Mesenchymal stem cell (in vitro differentiated cells and primary cell): ENCODE data around the gene SAFB.

ENCODE experiments used
- DNase-seq: peaks from one replicate; pipeline ENCODE4 v3.0.0-alpha.2; 2013
- H2AFZ ChIP-seq: one replicate; pipeline ENCODE4 v1.6.1; 2013; ENCODE audit warnings: low read depth, mild to moderate bottlenecking, control low read depth, inconsistent platforms, low read length, moderate library complexity
- H2AK5ac ChIP-seq: 2 replicates; pipeline ENCODE4 v1.6.1; 2013; ENCODE audit warnings: low read length, moderate library complexity, mild to moderate bottlenecking, inconsistent platforms; ENCODE audit not compliant: severe bottlenecking
- H2BK120ac ChIP-seq: one replicate; pipeline ENCODE4 v1.6.1; 2013; ENCODE audit warnings: low read depth, mild to moderate bottlenecking, inconsistent platforms, low read length, moderate library complexity
- H2BK12ac ChIP-seq, 2 experiments: one replicate each; pipeline ENCODE4 v1.6.1; 2013; ENCODE audit warnings: inconsistent platforms in 2 of 2, low read length in 2 of 2, mild to moderate bottlenecking in 2 of 2, moderate library complexity in 2 of 2, control low read depth in 1 of 2
- H2BK15ac ChIP-seq: one replicate; pipeline ENCODE4 v1.6.1; 2013; ENCODE audit warnings: mild to moderate bottlenecking, low read depth, inconsistent platforms; ENCODE audit not compliant: poor library complexity, severe bottlenecking
- H2BK5ac ChIP-seq: 2 replicates; pipeline ENCODE4 v1.6.1; 2013; ENCODE audit warnings: low read depth, mild to moderate bottlenecking, low read length, control low read depth, inconsistent platforms; ENCODE audit not compliant: poor library complexity, severe bottlenecking
- H3K14ac ChIP-seq, 2 experiments: one replicate each; pipeline ENCODE4 v1.6.1; 2013; ENCODE audit warnings: inconsistent platforms in 2 of 2, low read length in 2 of 2, control low read depth in 1 of 2, mild to moderate bottlenecking in 1 of 2, moderate library complexity in 1 of 2
- H3K18ac ChIP-seq, 2 experiments: one replicate each; pipeline ENCODE4 v1.6.1; 2013; ENCODE audit warnings: inconsistent platforms in 2 of 2, low read length in 2 of 2, control low read depth in 1 of 2, low read depth in 1 of 2, mild to moderate bottlenecking in 1 of 2
- H3K23ac ChIP-seq, 2 experiments: one replicate each; pipeline ENCODE4 v1.6.1; 2013; ENCODE audit warnings: inconsistent platforms in 2 of 2, low read length in 2 of 2, mild to moderate bottlenecking in 2 of 2, moderate library complexity in 2 of 2, control low read depth in 1 of 2
- H3K27ac ChIP-seq: 2 replicates; pipeline ENCODE4 v1.5.1; 2013; ENCODE audit warnings: mild to moderate bottlenecking, moderate library complexity, low read length, control low read depth, inconsistent platforms; ENCODE audit not compliant: poor library complexity, severe bottlenecking
- H3K27me3 ChIP-seq, 2 experiments: 2 replicates each; pipeline versions ENCODE4 v1.6.1 to v1.7.0; 2013; ENCODE audit warnings: low read length in 2 of 2, mild to moderate bottlenecking in 2 of 2, moderate library complexity in 2 of 2, control low read depth in 1 of 2, inconsistent platforms in 1 of 2; ENCODE audit not compliant: control insufficient read depth in 1 of 2, insufficient read depth in 1 of 2
- H3K36me3 ChIP-seq, 2 experiments: 2 replicates each; pipeline versions ENCODE4 v1.6.1 to v1.7.0; 2013; ENCODE audit warnings: low read length in 2 of 2, control low read depth in 1 of 2, inconsistent platforms in 1 of 2, low read depth in 1 of 2, mild to moderate bottlenecking in 1 of 2; ENCODE audit not compliant: insufficient read depth in 2 of 2, control insufficient read depth in 1 of 2
- H3K4ac ChIP-seq, 2 experiments: one replicate each; pipeline ENCODE4 v1.6.1; 2013; ENCODE audit warnings: inconsistent platforms in 2 of 2, low read length in 2 of 2, mild to moderate bottlenecking in 2 of 2, moderate library complexity in 2 of 2, control low read depth in 1 of 2, low read depth in 1 of 2
- H3K4me1 ChIP-seq: 2 replicates; pipeline ENCODE4 v1.6.1; 2013; ENCODE audit warnings: low read depth, low read length, control low read depth; ENCODE audit not compliant: control insufficient read depth, insufficient read depth
- H3K4me2 ChIP-seq: 2 replicates; pipeline ENCODE4 v1.6.1; 2013; ENCODE audit warnings: low read length, mild to moderate bottlenecking, inconsistent platforms; ENCODE audit not compliant: poor library complexity, severe bottlenecking
- H3K4me3 ChIP-seq, 2 experiments: 2 replicates each; pipeline versions ENCODE4 v1.5.1 to v1.7.0; 2013; ENCODE audit warnings: low read length in 2 of 2, mild to moderate bottlenecking in 2 of 2, control low read depth in 1 of 2, low read depth in 1 of 2; ENCODE audit not compliant: insufficient read depth in 1 of 2
- H3K79me1 ChIP-seq: replicated peaks from 2 replicates; pipeline ENCODE4 v1.6.1; 2013; ENCODE audit warnings: mild to moderate bottlenecking, control low read depth, low read length, inconsistent platforms; ENCODE audit not compliant: poor library complexity, severe bottlenecking
- H3K9ac ChIP-seq: 2 replicates; pipeline ENCODE4 v1.7.0; 2013; ENCODE audit warnings: mild to moderate bottlenecking, low read length, moderate library complexity
- H3K9me3 ChIP-seq: 2 replicates; pipeline ENCODE4 v1.7.0; 2013; ENCODE audit warnings: mild to moderate bottlenecking, low read length; ENCODE audit not compliant: control insufficient read depth
- H4K8ac ChIP-seq: one replicate; pipeline ENCODE4 v1.6.1; 2013; ENCODE audit warnings: inconsistent platforms, mild to moderate bottlenecking, low read length, moderate library complexity
- H4K91ac ChIP-seq: one replicate; pipeline ENCODE4 v1.6.1; 2013; ENCODE audit warnings: mild to moderate bottlenecking, low read length, inconsistent platforms
- WGBS: methylation state at CpG from one replicate; pipeline ENCODE4 v1.1.7; 2013; ENCODE audit warnings: mixed read lengths; 5-methylcytosine and 5-hydroxymethylcytosine counted together

Gene SAFB

GRCh38 chr19:5669212-5669611 is 46.3 kb downstream of the SAFB start:
- Histone ChIP-seq H3K14ac (no peak overlapping the region), H2BK12ac (no peak overlapping the region), H3K4me1 (peaks cover 15% of the 10 kb centered on the region), H2BK120ac (no peak overlapping the region), H3K27ac (no peak overlapping the region), H2BK15ac (no peak overlapping the region), H2AFZ (no peak overlapping the region), H2AK5ac (no peak overlapping the region), H3K18ac (no peak overlapping the region), H3K4me3 (no peak overlapping the region), H3K27me3 (no peaks in the 10 kb centered on the region), H3K4ac (no peak overlapping the region), H4K8ac (no peak overlapping the region), H2BK5ac (no peak overlapping the region), H3K9ac (no peak overlapping the region), H3K4me2 (no peak overlapping the region), H3K36me3 (peaks cover 66 to 67% of the 10 kb centered on the region in 2 experiments), H3K9me3 (no peaks in the 10 kb centered on the region), H3K79me1 (peaks cover 25% of the 10 kb centered on the region), H3K23ac (no peak overlapping the region), H4K91ac (no peak overlapping the region)
- WGBS = 95% methylated on average over 11 of the region's 11 CpGs
- DNase-seq = no peak

GRCh38 chr19:5671600-5671999 is 48.7 kb downstream of the SAFB start:
- Histone ChIP-seq H2AFZ (no peak overlapping the region), H3K18ac (no peak overlapping the region), H3K4ac (no peak overlapping the region), H3K9ac (no peak overlapping the region), H3K79me1 (peaks cover 21% of the 10 kb centered on the region), H3K4me1 (peaks cover 12% of the 10 kb centered on the region), H2BK12ac (no peak overlapping the region), H3K4me3 (no peak overlapping the region), H3K4me2 (no peak overlapping the region), H2BK5ac (no peak overlapping the region), H3K14ac (no peak overlapping the region), H3K9me3 (no peaks in the 10 kb centered on the region), H4K8ac (no peak overlapping the region), H2BK15ac (no peak overlapping the region), H3K27me3 (no peaks in the 10 kb centered on the region), H3K36me3 (peaks cover 42 to 54% of the 10 kb centered on the region in 2 experiments), H2AK5ac (no peak overlapping the region), H4K91ac (peak overlapping the region; percentile 65), H3K23ac (no peak overlapping the region), H3K27ac (no peak overlapping the region), H2BK120ac (no peak overlapping the region)
- 98% methylated on average over 7 of the region's 7 CpGs for WGBS
- no peak for DNase-seq

GRCh38 chr19:5672708-5673459 is 50.0 kb downstream of the SAFB start:
- 97% methylated on average over 13 of the region's 13 CpGs for WGBS
- no peak overlapping the region for H3K4me3 ChIP-seq
- no peak overlapping the region for H2BK120ac ChIP-seq
- H3K79me1 ChIP-seq = peaks cover 12% of the 10 kb centered on the region
- no peak overlapping the region for H2BK15ac ChIP-seq
- no peak overlapping the region for H2AFZ ChIP-seq
- no peak overlapping the region for H3K9ac ChIP-seq
- no peak overlapping the region for H2BK5ac ChIP-seq
- H2AK5ac ChIP-seq = no peak overlapping the region
- no peak overlapping the region for H3K23ac ChIP-seq
- H3K14ac ChIP-seq = no peak overlapping the region
- H2BK12ac ChIP-seq = no peak overlapping the region
- H3K36me3 ChIP-seq = peaks cover 31 to 54% of the 10 kb centered on the region in 2 experiments
- H3K27me3 ChIP-seq = no peaks in the 10 kb centered on the region
- no peak overlapping the region for H4K8ac ChIP-seq
- no peak overlapping the region for H3K18ac ChIP-seq
- no peak overlapping the region for H3K4me2 ChIP-seq
- H4K91ac ChIP-seq = no peak overlapping the region
- H3K27ac ChIP-seq = no peak overlapping the region
- no peaks in the 10 kb centered on the region for H3K9me3 ChIP-seq
- H3K4ac ChIP-seq = no peak overlapping the region
- no peak for DNase-seq
- peaks cover 4% of the 10 kb centered on the region for H3K4me1 ChIP-seq

GRCh38 chr19:5673752-5674151 is 50.9 kb downstream of the SAFB start:
- Histone ChIP-seq H4K8ac (no peak overlapping the region), H3K79me1 (peaks cover 15% of the 10 kb centered on the region), H2BK15ac (no peak overlapping the region), H2BK120ac (no peak overlapping the region), H3K23ac (no peak overlapping the region), H3K27ac (no peak overlapping the region), H2BK12ac (no peak overlapping the region), H3K36me3 (peaks cover 28 to 54% of the 10 kb centered on the region in 2 experiments), H2BK5ac (no peak overlapping the region), H3K14ac (no peak overlapping the region), H4K91ac (no peak overlapping the region), H3K9ac (no peak overlapping the region), H3K9me3 (no peaks in the 10 kb centered on the region), H2AK5ac (no peak overlapping the region), H3K4ac (no peak overlapping the region), H3K4me2 (no peak overlapping the region), H3K18ac (no peak overlapping the region), H3K4me3 (no peak overlapping the region), H3K4me1 (peaks cover 1% of the 10 kb centered on the region), H2AFZ (no peak overlapping the region), H3K27me3 (no peaks in the 10 kb centered on the region)
- no peak for DNase-seq
- WGBS = 100% methylated on average over 1 of the region's 1 CpG
